Gastroesophageal sphincter (tissue), 3 donors: Measurements from ENCODE around the gene TTLL9.

Source experiments
- CTCF ChIP-seq, 4 experiments: fragments of 200-600 bp in 2 of 4; fragments of 450-650 bp in 2 of 4; sonication (generic) in 1 of 4; IDR thresholded peaks; one replicate each; pipeline ENCODE4 v1.5.1; 2017 to 2019; ENCODE audit warnings: antibody characterized with exemption in 4 of 4, mild to moderate bottlenecking in 2 of 4, moderate library complexity in 2 of 4
- POLR2A ChIP-seq, 2 donors: fragments of 450-650 bp; IDR thresholded peaks; one replicate each; pipeline ENCODE4 v1.6.1; 2017; ENCODE audit warnings: antibody characterized with exemption in 2 of 2, mild to moderate bottlenecking in 2 of 2, moderate library complexity in 1 of 2

DNA sequence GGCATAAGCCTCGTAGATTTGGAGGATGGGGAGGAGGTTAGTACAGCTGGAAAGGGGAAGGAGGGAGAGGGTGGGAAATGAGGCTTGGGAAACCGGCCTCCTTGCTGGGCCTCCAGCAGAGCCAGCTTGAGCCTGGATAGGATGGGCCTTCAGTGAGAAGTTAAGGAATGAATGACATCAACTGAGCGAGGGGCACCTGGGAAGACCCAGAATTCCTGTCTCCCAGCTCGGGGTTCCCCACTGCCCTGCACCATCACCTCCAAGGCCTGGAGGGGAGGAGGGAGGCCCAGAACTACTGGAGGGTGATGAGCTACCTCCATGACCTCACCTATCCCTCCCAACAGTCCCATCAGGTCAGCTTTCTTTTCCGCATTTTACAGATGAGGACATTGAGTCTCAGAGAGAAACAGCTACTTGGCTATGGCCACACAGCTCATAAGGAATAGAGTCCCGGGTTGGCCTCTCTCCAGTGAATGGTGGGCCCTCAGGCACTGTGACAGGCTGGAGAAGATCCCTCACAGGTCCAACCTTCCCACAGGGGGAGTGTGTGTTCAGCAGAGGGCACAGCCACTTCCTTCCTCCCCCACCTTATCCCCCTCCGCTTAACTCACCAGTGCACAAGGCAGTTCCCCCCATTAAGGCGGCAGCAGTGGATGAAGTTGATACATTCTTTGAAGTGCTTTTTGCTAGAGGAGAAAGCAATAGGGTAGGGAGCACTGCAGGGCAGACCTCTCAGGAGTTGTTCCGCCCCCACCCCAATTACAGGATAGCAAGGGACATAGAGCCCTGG lies 6.9 kb upstream of the TTLL9 start:
- TF ChIP-seq POLR2A (IDR thresholded peaks at IDR 0.05) (no peak), CTCF (IDR thresholded peaks at IDR 0.05) (no peak)
